Immature natural killer cell (primary cell): ENCODE results near the gene OR51L1. TPM values are rescaled to one million over a fixed set of nuclear protein-coding genes. Genes with fewer than 3 reads are reported as not detected.

Experiments used
- DNase-seq, 3 donors: peaks; one replicate each; pipeline ENCODE4 v3.0.0; 2022; ENCODE audit warnings: mixed read lengths in 1 of 3
- H3K27ac Mint-ChIP-seq, 6 donors: one replicate each; pipeline ENCODE4 v1.8.0; 2020; ENCODE audit warnings: mixed read lengths in 6 of 6, mild to moderate bottlenecking in 5 of 6, inconsistent platforms in 4 of 6, moderate library complexity in 3 of 6
- H3K27me3 Mint-ChIP-seq, 3 donors: one replicate each; pipeline ENCODE4 v1.8.0; 2020 to 2021; ENCODE audit warnings: low read depth in 3 of 3, mild to moderate bottlenecking in 3 of 3, mixed read lengths in 3 of 3, moderate library complexity in 3 of 3, inconsistent platforms in 1 of 3
- H3K36me3 Mint-ChIP-seq, 3 donors: one replicate each; pipeline ENCODE4 v1.8.0; 2020; ENCODE audit warnings: mixed read lengths in 3 of 3, inconsistent platforms in 2 of 3, mild to moderate bottlenecking in 2 of 3
- H3K4me1 Mint-ChIP-seq, 2 donors: one replicate each; pipeline ENCODE4 v1.8.0; 2020; ENCODE audit warnings: inconsistent platforms in 2 of 2, mild to moderate bottlenecking in 2 of 2, mixed read lengths in 2 of 2, moderate library complexity in 1 of 2
- H3K4me3 Mint-ChIP-seq, 5 donors: one replicate each; pipeline ENCODE4 v1.8.0; 2020; ENCODE audit warnings: mild to moderate bottlenecking in 5 of 5, mixed read lengths in 5 of 5, inconsistent platforms in 3 of 5, moderate library complexity in 3 of 5
- H3K9me3 Mint-ChIP-seq, 6 donors: one replicate each; pipeline ENCODE4 v1.8.0; 2020; ENCODE audit warnings: mild to moderate bottlenecking in 6 of 6, mixed read lengths in 6 of 6, inconsistent platforms in 4 of 6, moderate library complexity in 3 of 6
- polyA plus RNA-seq, 3 donors: library from polyadenylated mRNA; unstranded; fragments of 300-500 nt; fragmentation: Illumina TruSeq; gene quantifications; one replicate each; pipeline ENCODE4 v1.2.3, GENCODE V29; 2021

OR51L1 gene
- polyA plus RNA-seq, 3 donors from 2014 or later, result not detected

DNA sequence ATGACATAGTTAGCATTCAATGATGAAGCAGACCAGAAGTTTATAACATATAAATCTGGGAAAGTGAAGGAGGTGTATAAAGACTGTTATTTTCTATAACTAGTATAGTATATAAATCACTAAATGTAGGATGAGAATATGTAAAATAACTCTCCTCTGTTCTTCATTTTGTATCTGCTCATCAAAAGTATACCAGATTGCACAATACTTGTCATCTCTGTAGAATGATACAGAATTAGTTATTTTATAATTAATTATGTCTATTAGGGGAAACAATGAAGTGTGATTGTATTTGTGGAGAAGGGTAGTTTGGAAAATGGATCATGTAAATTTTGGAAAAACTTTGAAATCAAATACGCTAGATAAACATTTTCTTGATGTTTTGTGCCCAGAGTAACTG lies 18.4 kb downstream of the OR51L1 start:
- peaks cover 0 to 2% (median 0%) of the 10 kb centered on the region in 3 donors for H3K27me3 Mint-ChIP-seq
- DNase-seq, result no peak
- no peaks in the 10 kb centered on the region for H3K9me3 Mint-ChIP-seq
- H3K27ac Mint-ChIP-seq, result no peak overlapping the region
- H3K4me1 Mint-ChIP-seq, result no peaks in the 10 kb centered on the region
- H3K4me3 Mint-ChIP-seq, result no peak overlapping the region
- H3K36me3 Mint-ChIP-seq, result no peaks in the 10 kb centered on the region

GRCh38 chr11:5021996-5022395 lies 27.3 kb downstream of the OR51L1 start:
- H3K4me1 Mint-ChIP-seq, result no peaks in the 10 kb centered on the region
- peaks cover 0 to 4% (median 2%) of the 10 kb centered on the region in 3 donors for H3K27me3 Mint-ChIP-seq
- no peak overlapping the region for H3K27ac Mint-ChIP-seq
- H3K36me3 Mint-ChIP-seq, result no peaks in the 10 kb centered on the region
- no peak overlapping the region for H3K4me3 Mint-ChIP-seq
- peaks cover 10 to 34% (median 16%) of the 10 kb centered on the region in 6 donors for H3K9me3 Mint-ChIP-seq
- no peak for DNase-seq

GRCh38 chr11:5036669-5037068 lies 42.0 kb downstream of the OR51L1 start:
- H3K4me3 Mint-ChIP-seq, result no peak overlapping the region
- H3K9me3 Mint-ChIP-seq, result peaks cover 0 to 8% (median 2%) of the 10 kb centered on the region in 6 donors
- peaks cover 0 to 2% (median 0%) of the 10 kb centered on the region in 3 donors for H3K27me3 Mint-ChIP-seq
- H3K4me1 Mint-ChIP-seq, result no peaks in the 10 kb centered on the region
- no peak overlapping the region for H3K27ac Mint-ChIP-seq
- H3K36me3 Mint-ChIP-seq, result no peaks in the 10 kb centered on the region
- DNase-seq, result no peak

DNA sequence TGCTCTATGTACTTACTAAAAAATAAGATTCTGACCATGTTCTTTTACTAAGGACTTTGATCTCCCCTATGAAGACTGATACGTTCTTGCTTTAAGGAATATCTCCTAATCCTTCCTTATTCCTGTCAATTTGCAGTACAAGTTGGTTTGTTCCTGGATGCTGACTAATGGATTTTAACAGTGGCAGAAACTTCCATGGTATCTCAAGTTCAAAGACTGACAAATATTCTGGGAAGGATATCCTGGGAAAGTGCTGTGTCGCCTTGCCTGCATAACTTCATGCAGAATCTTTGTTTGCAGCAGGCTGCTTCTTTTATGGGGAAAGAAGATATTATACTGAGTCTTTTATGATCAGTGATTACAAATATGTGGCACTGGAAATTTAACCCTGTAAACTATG lies 43.3 kb downstream of the OR51L1 start:
- peaks cover 0 to 2% (median 0%) of the 10 kb centered on the region in 3 donors for H3K27me3 Mint-ChIP-seq
- no peak overlapping the region for H3K4me3 Mint-ChIP-seq
- H3K4me1 Mint-ChIP-seq, result no peaks in the 10 kb centered on the region
- H3K27ac Mint-ChIP-seq, result no peak overlapping the region
- DNase-seq, result no peak
- H3K9me3 Mint-ChIP-seq, result peaks cover 0 to 11% (median 2%) of the 10 kb centered on the region in 6 donors
- H3K36me3 Mint-ChIP-seq, result no peaks in the 10 kb centered on the region

DNA sequence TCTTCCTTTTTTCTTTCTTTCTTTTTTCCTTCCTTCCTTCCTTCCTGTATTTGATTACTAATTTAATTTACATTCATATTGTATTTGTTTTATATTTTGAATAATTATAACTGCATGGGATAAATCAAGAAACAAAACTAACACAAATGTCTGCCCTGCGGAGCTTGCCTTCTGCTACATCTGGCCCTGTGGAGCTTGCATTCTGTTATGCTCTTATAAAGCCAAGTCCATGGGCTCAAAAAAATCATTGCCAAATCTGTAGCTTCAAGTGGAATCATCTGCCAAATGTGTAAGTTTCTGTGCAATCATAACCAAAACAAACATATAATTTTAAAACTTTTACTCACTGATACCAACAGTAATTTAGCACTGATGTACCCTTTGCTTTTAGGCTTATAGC lies 43.7 kb downstream of the OR51L1 start:
- no peak overlapping the region for H3K27ac Mint-ChIP-seq
- no peaks in the 10 kb centered on the region for H3K36me3 Mint-ChIP-seq
- H3K27me3 Mint-ChIP-seq, result peaks cover 0 to 2% (median 0%) of the 10 kb centered on the region in 3 donors
- DNase-seq, result no peak
- no peaks in the 10 kb centered on the region for H3K4me1 Mint-ChIP-seq
- H3K9me3 Mint-ChIP-seq, result peaks cover 0 to 11% (median 2%) of the 10 kb centered on the region in 6 donors
- H3K4me3 Mint-ChIP-seq, result no peak overlapping the region

DNA sequence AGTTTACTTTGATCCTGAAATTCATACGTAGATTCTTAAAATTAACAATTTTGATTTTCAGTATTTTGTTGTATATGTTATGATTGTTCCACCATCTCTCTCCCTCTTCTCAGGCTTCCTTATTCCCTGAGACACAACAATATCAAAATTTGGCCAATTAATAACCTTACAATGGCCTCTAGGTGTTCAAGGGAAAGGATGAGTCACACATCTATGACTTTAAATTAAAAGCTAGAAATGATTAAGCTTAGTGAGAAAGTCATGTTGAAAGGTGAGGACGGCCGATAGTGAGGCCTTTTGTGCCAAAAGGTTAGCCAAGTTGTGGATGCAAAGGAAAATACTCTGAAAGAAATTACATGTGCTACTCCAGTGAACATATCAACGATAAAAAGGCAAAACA lies 46.2 kb downstream of the OR51L1 start:
- no peak for DNase-seq
- no peaks in the 10 kb centered on the region for H3K4me1 Mint-ChIP-seq
- H3K27me3 Mint-ChIP-seq, result peaks cover 0 to 4% (median 0%) of the 10 kb centered on the region in 3 donors
- H3K9me3 Mint-ChIP-seq, result peaks cover 0 to 11% (median 2%) of the 10 kb centered on the region in 6 donors
- H3K36me3 Mint-ChIP-seq, result no peaks in the 10 kb centered on the region
- H3K4me3 Mint-ChIP-seq, result no peak overlapping the region
- H3K27ac Mint-ChIP-seq, result no peak overlapping the region

- DNase-seq, result no peak
- Mint-ChIP-seq H3K4me1 (no peaks in the 10 kb centered on the region), H3K4me3 (no peak overlapping the region), H3K9me3 (peaks cover 0 to 9% (median under 1%) of the 10 kb centered on the region in 6 donors), H3K36me3 (no peaks in the 10 kb centered on the region), H3K27ac (no peak overlapping the region), H3K27me3 (peaks cover 0 to 2% (median 0%) of the 10 kb centered on the region in 3 donors)
Observed at GRCh38 chr11:5042091-5042490, 47.4 kb downstream of the OR51L1 start.

GRCh38 chr11:5043380-5043779 lies 48.7 kb downstream of the OR51L1 start:
- no peak overlapping the region for H3K27ac Mint-ChIP-seq
- no peaks in the 10 kb centered on the region for H3K36me3 Mint-ChIP-seq
- no peak for DNase-seq
- H3K4me3 Mint-ChIP-seq, result no peak overlapping the region
- H3K4me1 Mint-ChIP-seq, result no peaks in the 10 kb centered on the region
- H3K9me3 Mint-ChIP-seq, result peaks cover 0 to 4% (median 1%) of the 10 kb centered on the region in 6 donors
- peaks cover 2% of the 10 kb centered on the region in 3 donors for H3K27me3 Mint-ChIP-seq

DNA sequence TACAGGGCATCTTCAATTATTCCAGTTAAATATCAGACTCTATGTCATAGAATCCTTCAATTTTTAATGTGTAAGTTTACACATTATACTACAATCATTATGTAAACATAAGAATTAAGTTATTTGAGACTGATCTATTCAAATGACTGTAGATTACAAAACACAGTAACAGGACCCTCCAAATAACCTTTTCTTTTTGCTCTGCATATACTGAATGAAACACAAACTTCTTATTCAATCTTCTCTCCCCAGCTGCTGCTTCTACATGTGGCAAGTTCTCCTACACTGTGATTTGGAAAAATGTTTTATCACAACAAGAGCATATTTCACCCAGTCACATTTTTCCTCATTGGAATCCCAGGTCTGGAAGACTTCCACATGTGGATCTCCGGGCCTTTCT lies 51.6 kb downstream of the OR51L1 start, which contains the start of gene OR52J3:
Gene OR52J3, plus strand, starts transcription at position 301 of the 400 bp plus-strand sequence. Its CDS starts 0 bp downstream, at position 301.
- Mint-ChIP-seq H3K4me1 (no peaks in the 10 kb centered on the region), H3K27ac (no peak within 1 kb of the TSS), H3K4me3 (no peak within 1 kb of the TSS), H3K9me3 (peaks cover 0 to 3% (median 0%) of the 10 kb centered on the region in 6 donors), H3K27me3 (peaks cover 2% of the 10 kb centered on the region in 3 donors), H3K36me3 (no peaks in the 10 kb centered on the region)
- no peak for DNase-seq

DNA sequence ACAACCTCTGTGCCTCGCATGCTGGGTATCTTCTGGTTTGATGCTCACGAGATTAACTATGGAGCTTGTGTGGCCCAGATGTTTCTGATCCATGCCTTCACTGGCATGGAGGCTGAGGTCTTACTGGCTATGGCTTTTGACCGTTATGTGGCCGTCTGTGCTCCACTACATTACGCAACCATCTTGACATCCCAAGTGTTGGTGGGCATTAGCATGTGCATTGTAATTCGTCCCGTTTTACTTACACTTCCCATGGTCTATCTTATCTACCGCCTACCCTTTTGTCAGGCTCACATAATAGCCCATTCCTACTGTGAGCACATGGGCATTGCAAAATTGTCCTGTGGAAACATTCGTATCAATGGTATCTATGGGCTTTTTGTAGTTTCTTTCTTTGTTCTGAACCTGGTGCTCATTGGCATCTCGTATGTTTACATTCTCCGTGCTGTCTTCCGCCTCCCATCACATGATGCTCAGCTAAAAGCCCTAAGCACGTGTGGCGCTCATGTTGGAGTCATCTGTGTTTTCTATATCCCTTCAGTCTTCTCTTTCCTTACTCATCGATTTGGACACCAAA lies 52.2 kb downstream of the OR51L1 start:
- Mint-ChIP-seq H3K36me3 (no peaks in the 10 kb centered on the region), H3K27ac (no peak overlapping the region), H3K27me3 (peaks cover 2% of the 10 kb centered on the region in 3 donors), H3K4me3 (no peak overlapping the region), H3K9me3 (peaks cover 0 to 3% (median 0%) of the 10 kb centered on the region in 6 donors), H3K4me1 (no peaks in the 10 kb centered on the region)
- no peak for DNase-seq

Other genes with a start within 250 kb of the OR51L1 start
- not detected for gene OR51F1, start 224.9 kb upstream of the OR51L1 start, polyA plus RNA-seq
- gene OR52R1, start 190.5 kb upstream of the OR51L1 start, polyA plus RNA-seq, result not detected
- not detected for gene OR51F2, start 173.5 kb upstream of the OR51L1 start, polyA plus RNA-seq
- gene OR51S1, start 145.6 kb upstream of the OR51L1 start, polyA plus RNA-seq, result not detected
- not detected for gene OR51T1, start 113.0 kb upstream of the OR51L1 start, polyA plus RNA-seq
- gene OR51A7, start 91.1 kb upstream of the OR51L1 start, polyA plus RNA-seq, result not detected
- not detected for gene OR51G2, start 75.5 kb upstream of the OR51L1 start, polyA plus RNA-seq
- gene OR51G1, start 70.5 kb upstream of the OR51L1 start, polyA plus RNA-seq, result not detected
- not detected for gene OR51A4, start 47.2 kb upstream of the OR51L1 start, polyA plus RNA-seq
- gene OR51A2, start 39.1 kb upstream of the OR51L1 start, polyA plus RNA-seq, result not detected
- not detected for gene OR52J3, start 51.7 kb downstream of the OR51L1 start, polyA plus RNA-seq
- not detected for gene OR52E2, start 64.8 kb downstream of the OR51L1 start, polyA plus RNA-seq
- not detected for gene OR52E1, start 74.7 kb downstream of the OR51L1 start, polyA plus RNA-seq
- not detected for gene OR52A5, start 143.5 kb downstream of the OR51L1 start, polyA plus RNA-seq
- not detected for gene OR52A1, start 159.9 kb downstream of the OR51L1 start, polyA plus RNA-seq
- not detected for gene OR51V1, start 205.8 kb downstream of the OR51L1 start, polyA plus RNA-seq
- 100 to 1,000 TPM; 155 to 747 (median 736) TPM for gene HBB, start 232.2 kb downstream of the OR51L1 start, polyA plus RNA-seq
- gene HBD, start 239.6 kb downstream of the OR51L1 start, polyA plus RNA-seq, result 1 to 10 TPM in 1 of 3 donors, not detected in 2; 1.2 TPM